ENCODE measurements around the gene ARL14. TPM values are rescaled to one million over a fixed set of nuclear protein-coding genes. Genes with fewer than 3 reads are reported as not detected.

Gene ARL14
- total RNA-seq (2016; rRNA removed; fragmentation: Illumina TruSeq; extraction: Trizol) (0.11 TPM in 1 of 2 replicates, not detected in the other), polyA plus RNA-seq (2011; rRNA removed) (not detected in 2 replicates), polyA minus RNA-seq (2011; rRNA and poly(A)+ RNA removed; ENCODE audit: low replicate concordance) (0.14 TPM in 1 of 2 replicates, not detected in the other), Bru-seq, nascent RNA (not detected), BruChase-seq, experiment 1, labeled RNA remaining after a 6-hour chase (not detected), BruChase-seq, experiment 2, labeled RNA remaining after a 2-hour chase (percentile 28 among the genes with signal in this experiment)
- not detected in 2 replicates for total RNA-seq (2016; cell fraction: cytosol; rRNA removed; fragmentation: Illumina TruSeq; extraction: Trizol; ENCODE audit: low read depth)
- not detected in 2 replicates for total RNA-seq (2016; cell fraction: insoluble cytoplasmic fraction; rRNA removed; fragmentation: Illumina TruSeq; extraction: Trizol)
- not detected in 2 replicates for total RNA-seq (2016; cell fraction: membrane; rRNA removed; fragmentation: Illumina TruSeq; extraction: Trizol)
- not detected in 2 replicates for total RNA-seq (2016; cell fraction: nucleus; rRNA removed; fragmentation: Illumina TruSeq; extraction: Trizol)
- not detected in 2 replicates for polyA plus RNA-seq (2011; cell fraction: cytosol; rRNA removed)
- polyA plus RNA-seq (2011; cell fraction: nucleus; rRNA removed) = not detected in 2 replicates
- not detected in 2 replicates for polyA plus RNA-seq (2012)
- polyA plus RNA-seq (2016; cell fraction: cytosol; fragmentation: Illumina TruSeq; extraction: Trizol; ENCODE audit: low read depth) = not detected in 2 replicates
- not detected in 2 replicates for polyA plus RNA-seq (2016; cell fraction: insoluble cytoplasmic fraction; fragmentation: Illumina TruSeq; extraction: Trizol; ENCODE audit: low read depth)
- polyA plus RNA-seq (2016; cell fraction: membrane; fragmentation: Illumina TruSeq; extraction: Trizol; ENCODE audit: low read depth) = not detected in 2 replicates
- polyA plus RNA-seq (2016; cell fraction: nucleus; fragmentation: Illumina TruSeq; extraction: Trizol; ENCODE audit: insufficient read depth, low read depth) = not detected in 2 replicates
- not detected in 2 replicates for polyA minus RNA-seq (2011; cell fraction: cytosol; rRNA and poly(A)+ RNA removed)
- not detected in 2 replicates for polyA minus RNA-seq (2011; cell fraction: nucleus; rRNA and poly(A)+ RNA removed)
- long read RNA-seq, experiment 1 = 0 reads
- long read RNA-seq, experiment 2 = 0 reads

GRCh38 chr3:160676547-160677303, at the start of gene ARL14:
Gene ARL14, plus strand, starts transcription at chr3:160677160. Its CDS starts 187 bp downstream, at chr3:160677347.
- Histone ChIP-seq H3K79me2 (ENCODE audit: insufficient read depth, low read length) (no peaks in the 10 kb centered on the region), H3K4me1 (ENCODE audit: insufficient read depth, low read length) (peaks cover 34% of the 10 kb centered on the region), H3K4me3 (replicated peaks in 1 of 3; ENCODE audit: insufficient read depth in 1 of 3, low read depth in 2 of 3, low read length in 3 of 3) (no peak within 1 kb of the TSS), H4K20me1 (ENCODE audit: insufficient read depth, low read length) (no peaks in the 10 kb centered on the region), H3K36me3 (replicated peaks in 1 of 2; ENCODE audit: control insufficient read depth in 1 of 2, insufficient read depth in 2 of 2, low read length in 2 of 2) (no peaks in the 10 kb centered on the region), H3K27ac (ENCODE audit: extremely low read length, insufficient read depth, low read length) (no peak within 1 kb of the TSS), H3K27me3 (ENCODE audit: control insufficient read depth in 1 of 2, insufficient read depth in 2 of 2, low read length in 2 of 2) (no peaks in the 10 kb centered on the region), H3K9ac (ENCODE audit: insufficient read depth, low read depth, low read length) (no peak within 1 kb of the TSS), H3K4me2 (ENCODE audit: low read depth, low read length) (0 out of 2 replicates have a peak within 1 kb of the TSS, but pooled peaks have one; percentile 8), H2AFZ (ENCODE audit: low read length) (no peak within 1 kb of the TSS), H3K9me3 (ENCODE audit: low read length) (no peaks in the 10 kb centered on the region)
- FAIRE-seq (no peak), ATAC-seq (no peak), DNase-seq (ENCODE audit: low spot score) (peak; percentile 12)
- ChIA-PET POLR2A (no interaction called here), CTCF (ENCODE audit: low intra/inter-chr PET ratio, low total read pairs) (no interaction called here)
- TF ChIP-seq IRX3 (CRISPR knock-in tag; IDR thresholded peaks at IDR 0.05; ENCODE audit: borderline replicate concordance, low read depth) (no peak), FOSL2 (CRISPR knock-in tag; IDR thresholded peaks at IDR 0.05) (peak; percentile 46), GFI1 (CRISPR knock-in tag; IDR thresholded peaks at IDR 0.05; ENCODE audit: borderline replicate concordance) (no peak), ETV6 (CRISPR knock-in tag; conservative IDR thresholded peaks at IDR 0.05) (no peak), MAFF (IDR thresholded peaks at IDR 0.05; ENCODE audit: low read depth, low read length) (no peak), LCORL (IDR thresholded peaks at IDR 0.05) (no peak), LCORL (CRISPR knock-in tag; IDR thresholded peaks at IDR 0.05) (no peak)
- in situ Hi-C loops (cut with HindIII; ENCODE audit: extremely low pct_ligation_motif_present, low pct_unique_long_range_greater_than_20kb) = no loop called here
- intact Hi-C loops (cut with micrococcal nuclease; ENCODE audit: unreplicated experiment) = no loop called here
- 49% methylated on average over 4 of the region's 4 CpGs for WGBS (ENCODE audit: low lambda C conversion rate)
- BruUV-seq (replicated peaks) = no TSS peak
